Smooth muscle cell (in vitro differentiated cells): ENCODE results near the gene TNXB. TPM values are rescaled to one million over a fixed set of nuclear protein-coding genes. Genes with fewer than 3 reads are reported as not detected.

Experiments
- DNase-seq: peaks from one replicate; lab custom pipeline; 2025; ENCODE audit not compliant: unreplicated experiment; lab: John Stamatoyannopoulos, UW
- H2AFZ ChIP-seq: fragments of 200-600 bp; sonication (generic); 2 replicates; pipeline ENCODE4 v1.6.0; 2016; ENCODE audit warnings: antibody characterized with exemption, low read depth, mild to moderate bottlenecking
- H3F3A ChIP-seq: fragments of 200-600 bp; sonication (generic); 2 replicates; pipeline ENCODE4 v1.6.0; 2017; ENCODE audit warnings: antibody characterized with exemption, low read depth
- H3K27ac ChIP-seq: fragments of 200-600 bp; sonication (generic); 2 replicates; pipeline ENCODE4 v1.5.1; 2016; ENCODE audit warnings: low read depth, mild to moderate bottlenecking
- H3K27me3 ChIP-seq: fragments of 200-600 bp; sonication (generic); 2 replicates; pipeline ENCODE4 v1.6.1; 2016; ENCODE audit warnings: low read depth, mild to moderate bottlenecking
- H3K36me3 ChIP-seq: fragments of 200-600 bp; sonication (generic); 2 replicates; pipeline ENCODE4 v1.5.1; 2016; ENCODE audit warnings: low read depth
- H3K4me1 ChIP-seq: fragments of 200-600 bp; sonication (generic); 2 replicates; pipeline ENCODE4 v1.5.1; 2016; ENCODE audit warnings: low read depth
- H3K4me2 ChIP-seq: fragments of 200-600 bp; sonication (generic); 2 replicates; pipeline ENCODE4 v1.6.0; 2016; ENCODE audit warnings: mild to moderate bottlenecking
- H3K4me3 ChIP-seq: fragments of 200-600 bp; sonication (generic); 2 replicates; pipeline ENCODE4 v1.5.1; 2016; ENCODE audit warnings: mild to moderate bottlenecking
- H3K79me2 ChIP-seq: fragments of 200-600 bp; sonication (generic); 2 replicates; pipeline ENCODE4 v1.6.0; 2016; ENCODE audit warnings: low read depth, mild to moderate bottlenecking
- H3K9ac ChIP-seq: fragments of 200-600 bp; sonication (generic); 2 replicates; pipeline ENCODE4 v1.6.0; 2016; ENCODE audit warnings: low read depth
- H3K9me3 ChIP-seq: fragments of 200-600 bp; sonication (generic); replicated peaks from 2 replicates; pipeline ENCODE4 v1.5.1; 2016; ENCODE audit warnings: low read depth
- H4K20me1 ChIP-seq: fragments of 200-600 bp; sonication (generic); 2 replicates; pipeline ENCODE4 v1.6.0; 2016; ENCODE audit warnings: low read depth
- CTCF ChIP-seq: fragments of 200-600 bp; sonication (generic); IDR thresholded peaks from 2 replicates; pipeline ENCODE4 v1.5.1; 2017; ENCODE audit warnings: borderline replicate concordance, mild to moderate bottlenecking, antibody characterized with exemption; ENCODE audit not compliant: insufficient read depth, poor library complexity, severe bottlenecking
- WGBS: methylation state at CpG from one replicate; pipeline ENCODE4 v1.1.7; 2016; ENCODE audit warnings: low lambda C conversion rate; 5-methylcytosine and 5-hydroxymethylcytosine counted together
- polyA plus RNA-seq: library from polyadenylated mRNA; unstranded; fragments of >200 nt; fragmentation: Nextera tagmentation; extraction: Ambion mirVana; gene quantifications from 2 replicates; pipeline ENCODE4 v1.2.1, GENCODE V29; 2016
- total RNA-seq: library from RNA; depleted of rRNA; stranded (reverse); fragments of >200 nt; gene quantifications from 2 replicates; pipeline ENCODE4 v1.2.3, GENCODE V29; 2014

Gene TNXB
- total and polyA plus RNA-seq, 2 experiments from 2014 or later = 1.1 TPM

GRCh38 chr6:32047855-32048766 is 61.0 kb downstream of the TNXB start:
- Histone ChIP-seq H3K4me3 (no peak overlapping the region), H3K9me3 (no peaks in the 10 kb centered on the region), H3K27ac (no peak overlapping the region), H3K36me3 (no peaks in the 10 kb centered on the region), H2AFZ (no peak overlapping the region), H3K79me2 (no peaks in the 10 kb centered on the region), H3K9ac (no peak overlapping the region), H3K4me2 (no peak overlapping the region), H3K4me1 (peaks cover 2% of the 10 kb centered on the region), H3K27me3 (no peaks in the 10 kb centered on the region), H4K20me1 (no peaks in the 10 kb centered on the region), H3F3A (no peaks in the 10 kb centered on the region)
- 68% methylated on average over 42 of the region's 42 CpGs for whole genome bisulfite sequencing
- TF ChIP-seq CTCF = peak; percentile 76
- DNase-seq = peak; percentile 21

- WGBS = 97% methylated on average over 6 of the region's 6 CpGs
- no peak overlapping the region for H2AFZ ChIP-seq
- no peak overlapping the region for H3K9ac ChIP-seq
Observed at GRCh38 chr6:32047539-32047854, 61.6 kb downstream of the TNXB start.

DNA sequence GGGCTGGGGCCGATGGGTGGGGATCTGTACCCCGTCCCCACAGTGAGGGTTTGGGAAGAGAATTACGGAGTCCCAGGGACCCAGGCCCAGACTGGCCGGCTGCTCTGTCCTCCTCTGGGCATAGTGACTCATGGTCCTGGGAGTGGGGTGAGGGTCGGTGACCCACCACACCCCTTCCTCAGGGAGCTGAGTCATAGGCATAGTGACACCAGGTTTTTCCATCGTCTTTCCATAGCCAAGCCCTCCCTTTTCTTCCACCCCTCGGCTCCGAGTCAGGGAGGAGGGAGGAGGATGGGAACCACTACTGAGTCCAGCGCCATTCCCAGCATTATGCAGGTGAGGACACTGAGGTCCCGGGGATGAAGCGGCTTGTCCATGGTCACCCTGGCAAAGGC is 62.1 kb downstream of the TNXB start:
- H3K36me3 ChIP-seq = no peaks in the 10 kb centered on the region
- peaks cover 2% of the 10 kb centered on the region for H3K4me1 ChIP-seq
- peak overlapping the region; percentile 3 for H3K4me2 ChIP-seq
- no peaks in the 10 kb centered on the region for H3K27me3 ChIP-seq
- no peak overlapping the region for H3K9ac ChIP-seq
- H3K79me2 ChIP-seq = no peaks in the 10 kb centered on the region
- no peak overlapping the region for H2AFZ ChIP-seq
- H3F3A ChIP-seq = no peaks in the 10 kb centered on the region
- no peak overlapping the region for H3K27ac ChIP-seq
- no peak for TF ChIP-seq CTCF
- H3K9me3 ChIP-seq = no peaks in the 10 kb centered on the region
- DNase-seq = no peak
- no peaks in the 10 kb centered on the region for H4K20me1 ChIP-seq
- H3K4me3 ChIP-seq = no peak overlapping the region
- 50% methylated on average over 11 of the region's 11 CpGs for WGBS

More at GRCh38 chr6:32047539-32047854, 61.6 kb downstream of the TNXB start:
- no peak overlapping the region for H3K27ac ChIP-seq
- no peak for TF ChIP-seq CTCF
- no peaks in the 10 kb centered on the region for H3F3A ChIP-seq
- H3K9me3 ChIP-seq = no peaks in the 10 kb centered on the region
- no peak overlapping the region for H3K4me2 ChIP-seq
- no peak overlapping the region for H3K4me3 ChIP-seq
- no peaks in the 10 kb centered on the region for H3K36me3 ChIP-seq
- no peak for DNase-seq
- no peaks in the 10 kb centered on the region for H3K79me2 ChIP-seq
- H3K27me3 ChIP-seq = no peaks in the 10 kb centered on the region
- H3K4me1 ChIP-seq = peaks cover 2% of the 10 kb centered on the region
- no peaks in the 10 kb centered on the region for H4K20me1 ChIP-seq

DNA sequence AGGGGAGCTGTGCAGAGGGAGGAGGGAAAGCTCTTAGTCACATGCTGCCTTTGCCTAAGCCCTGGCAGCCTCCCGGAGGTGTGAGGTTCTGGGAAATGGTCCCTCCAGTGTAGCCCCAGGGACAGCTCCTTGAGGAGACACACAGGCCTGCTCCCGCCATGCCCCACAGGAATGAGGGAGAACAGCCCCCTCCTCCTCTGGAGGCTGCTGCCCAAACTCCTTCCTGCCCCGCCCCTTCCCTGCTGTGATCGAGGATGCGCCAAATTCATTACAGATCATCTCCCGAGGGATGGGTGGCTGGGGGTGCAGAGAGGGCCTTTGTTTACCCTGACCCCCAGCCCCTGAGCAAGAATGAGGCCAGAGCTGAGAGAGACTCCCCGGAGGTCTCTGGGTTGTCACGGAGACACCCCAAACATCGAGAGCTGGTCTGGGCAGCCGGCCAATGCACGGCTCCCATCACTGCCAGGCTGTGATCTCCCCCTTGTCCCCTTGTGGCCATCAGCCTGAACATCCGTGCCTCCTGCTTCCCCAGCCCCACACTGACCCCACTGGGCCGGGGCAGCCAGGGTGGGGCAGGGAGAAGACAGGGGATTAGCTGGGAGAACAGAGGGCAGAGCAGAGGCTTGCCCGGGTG is 62.6 kb downstream of the TNXB start:
- H3K4me2 ChIP-seq = peak overlapping the region; percentile 3
- no peak overlapping the region for H3K4me3 ChIP-seq
- DNase-seq = no peak
- WGBS = 84% methylated on average over 14 of the region's 14 CpGs
- H3K4me1 ChIP-seq = peaks cover 2% of the 10 kb centered on the region
- no peak overlapping the region for H2AFZ ChIP-seq
- no peaks in the 10 kb centered on the region for H3F3A ChIP-seq
- no peak for TF ChIP-seq CTCF
- no peaks in the 10 kb centered on the region for H3K79me2 ChIP-seq
- no peak overlapping the region for H3K9ac ChIP-seq
- H3K9me3 ChIP-seq = no peaks in the 10 kb centered on the region
- no peaks in the 10 kb centered on the region for H4K20me1 ChIP-seq
- no peak overlapping the region for H3K27ac ChIP-seq
- H3K27me3 ChIP-seq = no peaks in the 10 kb centered on the region
- H3K36me3 ChIP-seq = no peaks in the 10 kb centered on the region
